MM.1S (cell line): ENCODE data around the gene SNHG17.

Source experiments
- DNase-seq: peaks from one replicate; pipeline ENCODE4 v3.0.0-alpha.2; 2015
- H2AFZ ChIP-seq: fragments of 300-600 bp; sonication (generic); 2 replicates; pipeline ENCODE4 v1.6.0; 2016; ENCODE audit warnings: antibody characterized with exemption, low read length
- H3F3A ChIP-seq: fragments of 300-600 bp; sonication (generic); 2 replicates; pipeline ENCODE4 v1.6.1; 2016; ENCODE audit warnings: mild to moderate bottlenecking, antibody characterized with exemption, low read length, moderate library complexity, mixed read lengths; ENCODE audit not compliant: insufficient read depth
- H3K27ac ChIP-seq: fragments of 300-600 bp; sonication (generic); 2 replicates; pipeline ENCODE4 v1.5.1; 2016; ENCODE audit warnings: mild to moderate bottlenecking, low read length
- H3K27me3 ChIP-seq: fragments of 300-600 bp; sonication (generic); replicated peaks from 2 replicates; pipeline ENCODE4 v1.6.0; 2016; ENCODE audit warnings: low read length; ENCODE audit not compliant: insufficient read depth
- H3K36me3 ChIP-seq: fragments of 300-600 bp; sonication (generic); replicated peaks from 2 replicates; pipeline ENCODE4 v1.6.1; 2016; ENCODE audit warnings: mild to moderate bottlenecking, low read length, mixed read lengths; ENCODE audit not compliant: insufficient read depth
- H3K4me1 ChIP-seq: fragments of 300-600 bp; sonication (generic); 2 replicates; pipeline ENCODE4 v1.6.1; 2016; ENCODE audit warnings: low read length, mixed read lengths
- H3K4me2 ChIP-seq: fragments of 300-600 bp; sonication (generic); 2 replicates; pipeline ENCODE4 v1.6.0; 2016; ENCODE audit warnings: low read depth, low read length
- H3K4me3 ChIP-seq: fragments of 300-600 bp; sonication (generic); 2 replicates; pipeline ENCODE4 v1.5.1; 2016; ENCODE audit warnings: low read length, mixed read lengths
- H3K79me2 ChIP-seq: fragments of 300-600 bp; sonication (generic); 2 replicates; pipeline ENCODE4 v1.6.1; 2016; ENCODE audit warnings: mixed run types, low read length, mixed read lengths
- H3K9ac ChIP-seq: fragments of 300-600 bp; sonication (generic); 2 replicates; pipeline ENCODE4 v1.6.1; 2016; ENCODE audit warnings: low read length, mixed read lengths
- H3K9me2 ChIP-seq: fragments of 300-600 bp; sonication (generic); replicated peaks from 2 replicates; pipeline ENCODE4 v1.6.1; 2016; ENCODE audit warnings: mild to moderate bottlenecking, low read length, mixed read lengths; ENCODE audit not compliant: insufficient read depth
- H3K9me3 ChIP-seq: fragments of 300-600 bp; sonication (generic); replicated peaks from 2 replicates; pipeline ENCODE4 v1.6.1; 2016; ENCODE audit warnings: mild to moderate bottlenecking, low read length, mixed read lengths; ENCODE audit not compliant: insufficient read depth
- H4K20me1 ChIP-seq: fragments of 300-600 bp; sonication (generic); 2 replicates; pipeline ENCODE4 v1.6.1; 2016; ENCODE audit warnings: mild to moderate bottlenecking, low read length, moderate library complexity, mixed read lengths; ENCODE audit not compliant: insufficient read depth
- EZH2 ChIP-seq: fragments of 300-600 bp; sonication (generic); optimal IDR thresholded peaks from 2 replicates; pipeline ENCODE3; 2017; ENCODE audit warnings: low read depth, mild to moderate bottlenecking, antibody characterized with exemption, low read length, mixed read lengths
- EZH2phosphoT487 ChIP-seq: fragments of 300-600 bp; sonication (generic); IDR thresholded peaks from 2 replicates; pipeline ENCODE4 v1.6.1; 2018; ENCODE audit warnings: antibody characterized with exemption, low read length
- TF ChIP-seq, protein P1 (sequence below): fragments of 300-600 bp; sonication (generic); IDR thresholded peaks from 2 replicates; pipeline ENCODE4 v1.5.1; 2016; ENCODE audit warnings: antibody characterized with exemption, low read length, mixed read lengths

SNHG17 gene

DNA sequence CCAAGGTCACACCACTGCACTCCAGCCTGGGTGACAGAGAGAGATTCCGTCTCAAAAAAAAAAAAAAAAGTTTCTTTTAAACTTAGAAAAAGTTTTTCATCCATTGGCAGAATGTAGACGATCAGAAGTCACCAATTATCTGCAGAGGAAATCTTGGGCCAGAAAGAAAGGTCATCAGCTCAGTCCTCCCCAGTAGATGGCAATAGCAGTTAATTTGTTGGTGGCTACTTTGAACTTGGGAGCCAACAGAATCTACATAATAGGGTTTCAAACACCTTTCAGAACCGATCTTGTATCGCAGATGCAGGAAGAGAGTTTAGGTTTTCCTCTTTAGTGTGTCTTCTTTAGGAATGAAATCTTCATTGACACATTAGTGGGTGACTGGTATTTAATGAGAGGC, 47.2 kb downstream of the SNHG17 start:
- Histone ChIP-seq H3K36me3 (no peaks in the 10 kb centered on the region), H3K4me3 (no peak overlapping the region), H3K79me2 (no peaks in the 10 kb centered on the region), H3K9me3 (no peaks in the 10 kb centered on the region), H4K20me1 (no peaks in the 10 kb centered on the region), H3K27ac (no peak overlapping the region), H3K4me1 (no peaks in the 10 kb centered on the region), H2AFZ (no peak overlapping the region), H3K9me2 (no peaks in the 10 kb centered on the region), H3F3A (no peaks in the 10 kb centered on the region), H3K27me3 (no peaks in the 10 kb centered on the region), H3K4me2 (no peak overlapping the region), H3K9ac (no peak overlapping the region)
- TF ChIP-seq EZH2 (no peak), EZH2phosphoT487 (no peak)
- TF ChIP-seq, protein P1, sequence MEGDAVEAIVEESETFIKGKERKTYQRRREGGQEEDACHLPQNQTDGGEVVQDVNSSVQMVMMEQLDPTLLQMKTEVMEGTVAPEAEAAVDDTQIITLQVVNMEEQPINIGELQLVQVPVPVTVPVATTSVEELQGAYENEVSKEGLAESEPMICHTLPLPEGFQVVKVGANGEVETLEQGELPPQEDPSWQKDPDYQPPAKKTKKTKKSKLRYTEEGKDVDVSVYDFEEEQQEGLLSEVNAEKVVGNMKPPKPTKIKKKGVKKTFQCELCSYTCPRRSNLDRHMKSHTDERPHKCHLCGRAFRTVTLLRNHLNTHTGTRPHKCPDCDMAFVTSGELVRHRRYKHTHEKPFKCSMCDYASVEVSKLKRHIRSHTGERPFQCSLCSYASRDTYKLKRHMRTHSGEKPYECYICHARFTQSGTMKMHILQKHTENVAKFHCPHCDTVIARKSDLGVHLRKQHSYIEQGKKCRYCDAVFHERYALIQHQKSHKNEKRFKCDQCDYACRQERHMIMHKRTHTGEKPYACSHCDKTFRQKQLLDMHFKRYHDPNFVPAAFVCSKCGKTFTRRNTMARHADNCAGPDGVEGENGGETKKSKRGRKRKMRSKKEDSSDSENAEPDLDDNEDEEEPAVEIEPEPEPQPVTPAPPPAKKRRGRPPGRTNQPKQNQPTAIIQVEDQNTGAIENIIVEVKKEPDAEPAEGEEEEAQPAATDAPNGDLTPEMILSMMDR: no peak
- DNase-seq: no peak

DNA sequence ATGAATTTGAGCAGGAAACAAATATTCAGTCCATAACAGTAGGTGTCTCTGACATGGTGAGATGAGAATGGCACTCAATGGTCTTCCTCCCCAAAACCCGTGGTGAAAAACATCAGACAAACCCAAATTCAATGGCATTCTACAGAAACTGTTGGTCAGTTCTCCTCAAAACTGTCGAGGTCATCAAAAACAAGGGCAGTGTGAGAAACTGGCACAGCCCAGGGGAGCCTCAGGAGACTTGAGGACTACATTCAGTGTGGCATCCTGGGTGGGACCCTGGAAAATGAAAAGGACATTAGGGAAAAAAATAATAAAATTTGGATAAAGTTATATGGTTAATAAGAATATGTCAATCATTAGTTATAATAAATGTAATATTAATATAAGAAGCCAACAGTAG, 48.3 kb downstream of the SNHG17 start:
- Histone ChIP-seq H3F3A (no peaks in the 10 kb centered on the region), H2AFZ (no peak overlapping the region), H3K4me2 (no peak overlapping the region), H3K27ac (no peak overlapping the region), H3K79me2 (no peaks in the 10 kb centered on the region), H3K9me2 (no peaks in the 10 kb centered on the region), H4K20me1 (no peaks in the 10 kb centered on the region), H3K9me3 (no peaks in the 10 kb centered on the region), H3K4me1 (no peaks in the 10 kb centered on the region), H3K9ac (no peak overlapping the region), H3K36me3 (no peaks in the 10 kb centered on the region), H3K4me3 (no peak overlapping the region), H3K27me3 (0 out of 2 replicates have a peak, but pooled peaks cover 3% of the 10 kb centered on the region)
- DNase-seq: no peak
- TF ChIP-seq, protein P1: no peak
- TF ChIP-seq EZH2phosphoT487 (no peak), EZH2 (no peak)

DNA sequence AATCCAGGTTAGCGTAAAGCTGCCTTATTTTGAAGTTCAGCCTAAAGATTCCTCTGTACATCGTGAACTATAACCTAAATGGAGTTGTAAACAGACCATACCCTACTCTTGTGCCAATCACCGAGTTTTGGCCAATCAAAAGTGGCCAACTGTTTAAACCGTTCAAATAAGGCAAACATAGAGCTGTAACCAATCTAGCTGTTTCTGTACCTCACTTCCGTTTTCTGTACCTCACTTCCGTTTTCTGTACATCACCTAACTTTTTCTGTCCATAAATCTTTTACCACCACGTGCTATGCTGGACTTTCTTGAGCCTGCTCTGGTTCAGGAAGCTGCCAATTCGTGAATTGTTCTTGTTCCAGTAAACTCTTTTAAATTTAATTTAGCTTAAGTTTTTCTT, 49.1 kb downstream of the SNHG17 start:
- H2AFZ ChIP-seq: peak overlapping the region; percentile 19; the same call in 1 of the 2 replicates
- no peaks in the 10 kb centered on the region for H4K20me1 ChIP-seq

More for the DNA sequence above, 49.1 kb downstream of the SNHG17 start:
- Histone ChIP-seq H3K9me2 (no peaks in the 10 kb centered on the region), H3F3A (no peaks in the 10 kb centered on the region), H3K4me2 (no peak overlapping the region), H3K9ac (no peak overlapping the region), H3K27me3 (0 out of 2 replicates have a peak, but pooled peaks cover 3% of the 10 kb centered on the region), H3K4me1 (no peaks in the 10 kb centered on the region), H3K9me3 (no peaks in the 10 kb centered on the region), H3K4me3 (no peak overlapping the region), H3K36me3 (no peaks in the 10 kb centered on the region), H3K27ac (no peak overlapping the region), H3K79me2 (no peaks in the 10 kb centered on the region)
- no peak for DNase-seq
- TF ChIP-seq, protein P1: no peak
- no peak for TF ChIP-seq EZH2
- no peak for TF ChIP-seq EZH2phosphoT487
